ENCODE measurements around the gene MT1X.

MT1X gene

DNA sequence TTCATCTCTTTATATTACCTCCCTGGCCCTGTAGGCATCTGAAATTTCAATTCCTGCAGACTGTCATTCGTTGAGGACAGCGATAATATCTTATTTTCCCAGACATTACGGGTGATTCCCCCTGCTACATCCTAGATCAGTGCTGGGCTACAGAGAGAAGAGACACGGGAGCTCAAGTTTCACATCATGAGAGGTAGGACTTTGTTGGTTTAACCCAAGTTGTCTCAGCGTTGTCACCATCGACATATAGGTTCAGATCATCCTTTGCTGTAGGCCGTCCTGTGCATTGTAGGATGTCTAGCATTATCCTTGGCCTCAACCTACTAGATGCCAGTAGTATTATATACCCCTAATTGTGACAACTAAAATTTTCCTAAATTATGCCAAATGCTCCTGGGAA lies 19.3 kb downstream of the MT1X start:
- TF ChIP-seq, protein P1, sequence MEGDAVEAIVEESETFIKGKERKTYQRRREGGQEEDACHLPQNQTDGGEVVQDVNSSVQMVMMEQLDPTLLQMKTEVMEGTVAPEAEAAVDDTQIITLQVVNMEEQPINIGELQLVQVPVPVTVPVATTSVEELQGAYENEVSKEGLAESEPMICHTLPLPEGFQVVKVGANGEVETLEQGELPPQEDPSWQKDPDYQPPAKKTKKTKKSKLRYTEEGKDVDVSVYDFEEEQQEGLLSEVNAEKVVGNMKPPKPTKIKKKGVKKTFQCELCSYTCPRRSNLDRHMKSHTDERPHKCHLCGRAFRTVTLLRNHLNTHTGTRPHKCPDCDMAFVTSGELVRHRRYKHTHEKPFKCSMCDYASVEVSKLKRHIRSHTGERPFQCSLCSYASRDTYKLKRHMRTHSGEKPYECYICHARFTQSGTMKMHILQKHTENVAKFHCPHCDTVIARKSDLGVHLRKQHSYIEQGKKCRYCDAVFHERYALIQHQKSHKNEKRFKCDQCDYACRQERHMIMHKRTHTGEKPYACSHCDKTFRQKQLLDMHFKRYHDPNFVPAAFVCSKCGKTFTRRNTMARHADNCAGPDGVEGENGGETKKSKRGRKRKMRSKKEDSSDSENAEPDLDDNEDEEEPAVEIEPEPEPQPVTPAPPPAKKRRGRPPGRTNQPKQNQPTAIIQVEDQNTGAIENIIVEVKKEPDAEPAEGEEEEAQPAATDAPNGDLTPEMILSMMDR (IDR thresholded peaks at IDR 0.05; ENCODE audit: insufficient read depth, low read depth, low read length, missing control alignments) = no peak

DNA sequence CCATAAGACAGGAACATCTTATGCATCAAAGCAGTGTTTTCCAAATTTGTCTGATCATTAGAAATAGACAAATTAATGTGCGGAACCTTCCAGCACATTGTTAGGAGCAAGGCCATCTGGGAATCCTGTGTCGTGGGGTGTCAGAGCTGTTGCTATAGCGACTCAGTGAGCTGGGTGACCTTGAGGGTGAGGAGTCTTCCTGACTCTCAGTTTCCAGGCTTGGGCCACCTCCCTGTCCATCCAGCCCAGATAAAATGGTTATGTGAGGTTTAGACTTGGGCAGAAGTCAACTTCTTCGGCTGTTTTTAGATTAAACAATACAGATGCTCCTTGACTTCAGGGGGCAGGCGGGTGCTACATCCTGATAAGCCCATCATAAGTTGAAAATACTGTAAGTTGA lies 20.6 kb downstream of the MT1X start:
- H3K4me3 ChIP-seq (ENCODE audit: low read length) = no peak overlapping the region
- TF ChIP-seq, protein P1 (IDR thresholded peaks at IDR 0.05; ENCODE audit: insufficient read depth, low read depth, low read length, missing control alignments) = no peak
- no peak for DNase-seq (ENCODE audit: low read depth)

More for the DNA sequence above, 19.3 kb downstream of the MT1X start:
- no peak for DNase-seq (ENCODE audit: low read depth)
- H3K4me3 ChIP-seq (ENCODE audit: low read length) = no peak overlapping the region

DNA sequence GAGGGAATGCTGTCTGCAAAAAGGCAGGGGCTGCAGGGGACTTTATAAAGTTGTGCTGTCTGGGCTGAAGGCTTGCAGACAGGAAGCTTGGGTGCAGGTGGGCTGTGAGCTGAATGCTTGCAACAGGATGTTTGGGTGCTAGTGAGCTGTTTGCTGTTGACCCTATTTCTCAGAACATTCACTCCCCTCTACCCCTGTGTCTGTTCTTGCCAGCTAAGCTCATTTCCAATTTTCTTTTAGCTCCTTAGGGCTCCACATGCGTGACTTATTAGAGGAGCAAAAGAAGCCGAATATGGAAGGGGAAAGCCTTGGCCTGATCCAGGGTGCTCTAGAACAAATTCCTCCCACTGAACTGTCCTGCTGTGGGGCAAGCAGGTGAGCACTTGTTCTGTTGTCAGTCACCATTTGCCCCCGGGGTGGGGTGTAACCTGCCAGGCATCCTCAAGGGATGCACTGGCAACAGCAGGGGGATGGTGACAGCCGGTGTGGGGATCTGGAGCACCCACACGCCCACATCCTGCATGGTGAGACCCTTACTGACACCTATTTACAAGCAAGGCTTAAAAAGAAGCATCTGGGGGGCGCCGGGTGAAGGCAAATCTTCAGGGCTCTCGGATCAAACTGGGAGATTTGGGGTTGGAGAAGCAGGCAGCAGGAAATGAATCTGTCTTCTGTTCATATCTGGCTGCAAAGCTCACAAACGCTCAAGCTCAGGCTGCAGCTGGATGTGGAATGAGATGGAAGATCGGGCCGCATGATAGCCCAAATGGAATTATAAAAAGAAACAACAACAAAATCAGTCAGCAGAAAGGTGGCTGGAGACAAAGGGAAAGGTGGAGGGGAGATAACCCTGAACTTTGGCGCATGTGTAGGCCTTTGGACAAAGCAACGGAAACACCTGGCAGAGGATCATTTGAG lies 26.5 kb downstream of the MT1X start:
- DNase-seq (ENCODE audit: low read depth) = peak; percentile 29
- H3K4me3 ChIP-seq (ENCODE audit: low read length) = no peak overlapping the region
- TF ChIP-seq, protein P1 (IDR thresholded peaks at IDR 0.05; ENCODE audit: insufficient read depth, low read depth, low read length, missing control alignments) = no peak

DNA sequence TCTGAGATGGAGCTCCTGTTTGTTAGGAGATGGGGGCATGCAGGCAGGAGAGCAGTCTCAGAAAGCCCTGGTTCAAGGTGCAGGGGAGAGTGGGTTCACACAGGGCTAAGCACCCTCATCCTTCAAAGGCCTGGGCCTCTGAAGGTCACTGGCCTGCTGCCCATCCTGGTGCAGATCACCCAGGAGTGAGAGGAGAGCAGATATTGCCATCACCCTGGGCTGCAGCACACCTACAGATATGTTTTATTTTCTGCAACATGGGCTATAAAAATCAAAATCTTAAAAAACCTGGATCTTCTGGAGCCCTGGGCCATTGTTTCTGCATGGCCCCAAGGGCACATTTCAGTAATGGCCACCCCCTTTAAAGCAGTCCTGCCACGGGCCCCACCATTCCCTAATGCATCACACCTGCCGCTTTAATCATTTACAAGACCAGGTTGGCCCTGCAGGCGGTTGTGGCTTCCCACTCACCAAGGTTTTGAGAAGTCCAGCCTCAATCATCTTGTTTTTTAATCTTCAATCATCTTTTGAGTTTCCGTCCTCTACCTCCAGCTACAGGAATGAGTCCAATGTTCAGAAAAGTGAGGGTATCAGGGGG lies 27.3 kb downstream of the MT1X start:
- TF ChIP-seq, protein P1 (IDR thresholded peaks at IDR 0.05; ENCODE audit: insufficient read depth, low read depth, low read length, missing control alignments) = no peak
- H3K4me3 ChIP-seq (ENCODE audit: low read length) = no peak overlapping the region
- no peak for DNase-seq (ENCODE audit: low read depth)

DNA sequence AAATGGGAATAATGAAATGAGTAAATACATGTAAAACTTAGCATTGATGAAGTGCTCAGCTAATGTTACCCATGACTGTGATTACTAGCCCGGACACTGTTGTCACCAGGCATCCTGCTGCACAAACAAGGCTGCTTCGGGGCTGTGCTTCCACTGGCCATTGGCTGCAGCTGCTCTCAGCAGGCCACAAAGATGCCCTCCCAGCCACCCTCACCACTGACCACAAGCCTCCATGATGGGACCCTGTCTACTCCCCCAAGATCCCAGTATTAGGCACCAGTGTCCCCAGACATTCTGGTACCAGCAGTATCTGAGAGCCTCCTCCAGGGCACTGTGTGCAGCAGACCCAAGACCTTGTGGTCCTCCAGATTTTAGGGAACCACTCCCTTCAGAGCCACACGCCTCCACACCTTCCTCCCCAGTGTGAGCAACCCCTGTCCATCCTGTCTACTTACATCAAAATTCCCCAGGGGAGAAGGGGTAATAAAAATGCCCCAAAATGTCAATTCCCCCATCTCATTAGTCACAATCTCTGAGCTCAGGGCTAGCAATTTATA lies 28.0 kb downstream of the MT1X start:
- H3K4me3 ChIP-seq (ENCODE audit: low read length) = no peak overlapping the region
- TF ChIP-seq, protein P1 (IDR thresholded peaks at IDR 0.05; ENCODE audit: insufficient read depth, low read depth, low read length, missing control alignments) = no peak
- DNase-seq (ENCODE audit: low read depth) = no peak

DNA sequence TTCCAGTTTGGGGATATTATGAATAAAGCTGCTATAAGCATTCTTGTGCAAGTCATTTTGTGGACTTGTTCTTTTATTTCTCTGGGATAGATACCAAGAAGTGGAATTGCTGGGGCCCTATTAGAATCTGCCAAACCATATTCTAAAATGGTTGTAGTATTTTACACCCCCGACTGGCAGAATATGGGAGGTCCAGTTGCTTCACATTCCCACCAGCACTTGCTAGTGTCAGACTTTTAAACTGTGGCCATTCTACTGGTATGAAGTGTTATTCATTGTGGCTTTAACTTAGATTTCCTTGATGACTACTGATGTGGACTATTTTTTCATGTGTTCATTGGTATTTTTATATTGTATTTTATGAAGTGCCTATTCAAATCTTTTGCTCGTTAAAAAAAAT lies 29.6 kb downstream of the MT1X start:
- no peak overlapping the region for H3K4me3 ChIP-seq (ENCODE audit: low read length)
- no peak for DNase-seq (ENCODE audit: low read depth)
- TF ChIP-seq, protein P1 (IDR thresholded peaks at IDR 0.05; ENCODE audit: insufficient read depth, low read depth, low read length, missing control alignments) = no peak
